Measurements from ENCODE around the gene ACOX3.

ACOX3 gene

DNA sequence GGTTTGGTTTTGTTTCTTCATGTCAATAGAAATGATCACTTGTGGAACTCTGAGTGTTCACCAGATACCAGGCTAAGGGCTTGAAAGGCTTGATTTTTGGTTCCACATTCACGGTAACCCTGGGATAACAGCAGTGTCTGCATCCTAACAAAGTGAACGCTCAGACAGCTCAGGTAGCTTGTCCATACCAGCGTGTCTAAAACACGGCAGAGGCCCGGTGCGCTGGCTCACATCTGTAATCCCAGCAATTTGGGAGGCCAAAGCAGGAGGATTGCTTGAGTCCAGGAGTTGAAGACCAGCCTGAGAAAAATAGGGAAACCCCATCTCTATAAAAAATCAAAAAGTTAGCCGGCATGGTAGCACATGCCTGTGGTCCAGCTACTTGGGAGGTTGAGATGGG lies 122.0 kb downstream of the ACOX3 start:
- Histone ChIP-seq H3K4me2 (ENCODE audit: low read depth, low read length, poor library complexity, severe bottlenecking) (no peak overlapping the region), H3K79me2 (ENCODE audit: insufficient read depth, low read length) (no peaks in the 10 kb centered on the region), H3K4me3 (ENCODE audit: low read length, poor library complexity, severe bottlenecking) (no peak overlapping the region), H3F3A (ENCODE audit: low read depth) (no peaks in the 10 kb centered on the region), H3K9ac (ENCODE audit: low read depth, low read length, poor library complexity, severe bottlenecking) (no peak overlapping the region), H3K36me3 (ENCODE audit: insufficient read depth, low read length) (no peaks in the 10 kb centered on the region), H2AFZ (ENCODE audit: low read length) (no peak overlapping the region), H3K9me3 (ENCODE audit: insufficient read depth, low read depth, low read length) (no peaks in the 10 kb centered on the region), H4K20me1 (ENCODE audit: insufficient read depth, low read length, poor library complexity, severe bottlenecking) (no peaks in the 10 kb centered on the region), H3K27me3 (ENCODE audit: insufficient read depth, low read length, poor library complexity, severe bottlenecking) (no peaks in the 10 kb centered on the region), H3K4me1 (ENCODE audit: insufficient read depth, low read length, poor library complexity, severe bottlenecking) (no peaks in the 10 kb centered on the region), H3K9me2 (replicated peaks; ENCODE audit: low read depth, low read length) (no peaks in the 10 kb centered on the region)
- TF ChIP-seq EZH2phosphoT487 (IDR thresholded peaks at IDR 0.05; ENCODE audit: borderline replicate concordance): no peak
- TF ChIP-seq, protein P1, sequence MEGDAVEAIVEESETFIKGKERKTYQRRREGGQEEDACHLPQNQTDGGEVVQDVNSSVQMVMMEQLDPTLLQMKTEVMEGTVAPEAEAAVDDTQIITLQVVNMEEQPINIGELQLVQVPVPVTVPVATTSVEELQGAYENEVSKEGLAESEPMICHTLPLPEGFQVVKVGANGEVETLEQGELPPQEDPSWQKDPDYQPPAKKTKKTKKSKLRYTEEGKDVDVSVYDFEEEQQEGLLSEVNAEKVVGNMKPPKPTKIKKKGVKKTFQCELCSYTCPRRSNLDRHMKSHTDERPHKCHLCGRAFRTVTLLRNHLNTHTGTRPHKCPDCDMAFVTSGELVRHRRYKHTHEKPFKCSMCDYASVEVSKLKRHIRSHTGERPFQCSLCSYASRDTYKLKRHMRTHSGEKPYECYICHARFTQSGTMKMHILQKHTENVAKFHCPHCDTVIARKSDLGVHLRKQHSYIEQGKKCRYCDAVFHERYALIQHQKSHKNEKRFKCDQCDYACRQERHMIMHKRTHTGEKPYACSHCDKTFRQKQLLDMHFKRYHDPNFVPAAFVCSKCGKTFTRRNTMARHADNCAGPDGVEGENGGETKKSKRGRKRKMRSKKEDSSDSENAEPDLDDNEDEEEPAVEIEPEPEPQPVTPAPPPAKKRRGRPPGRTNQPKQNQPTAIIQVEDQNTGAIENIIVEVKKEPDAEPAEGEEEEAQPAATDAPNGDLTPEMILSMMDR (conservative IDR thresholded peaks at IDR 0.05; ENCODE audit: low read length): no peak

- TF ChIP-seq, protein P1 (conservative IDR thresholded peaks at IDR 0.05; ENCODE audit: low read length): no peak
- TF ChIP-seq EZH2phosphoT487 (IDR thresholded peaks at IDR 0.05; ENCODE audit: borderline replicate concordance): no peak
- Histone ChIP-seq H3K27me3 (ENCODE audit: insufficient read depth, low read length, poor library complexity, severe bottlenecking) (no peaks in the 10 kb centered on the region), H2AFZ (ENCODE audit: low read length) (no peak overlapping the region), H3K36me3 (ENCODE audit: insufficient read depth, low read length) (no peaks in the 10 kb centered on the region), H3F3A (ENCODE audit: low read depth) (no peaks in the 10 kb centered on the region), H3K9me3 (ENCODE audit: insufficient read depth, low read depth, low read length) (no peaks in the 10 kb centered on the region), H3K9ac (ENCODE audit: low read depth, low read length, poor library complexity, severe bottlenecking) (no peak overlapping the region), H3K9me2 (replicated peaks; ENCODE audit: low read depth, low read length) (no peaks in the 10 kb centered on the region), H4K20me1 (ENCODE audit: insufficient read depth, low read length, poor library complexity, severe bottlenecking) (no peaks in the 10 kb centered on the region), H3K4me1 (ENCODE audit: insufficient read depth, low read length, poor library complexity, severe bottlenecking) (no peaks in the 10 kb centered on the region), H3K79me2 (ENCODE audit: insufficient read depth, low read length) (no peaks in the 10 kb centered on the region), H3K4me3 (ENCODE audit: low read length, poor library complexity, severe bottlenecking) (no peak overlapping the region), H3K4me2 (ENCODE audit: low read depth, low read length, poor library complexity, severe bottlenecking) (no peak overlapping the region)
Measured at GRCh38 chr4:8317474-8317873, 123.0 kb downstream of the ACOX3 start.

- Histone ChIP-seq H3K79me2 (ENCODE audit: insufficient read depth, low read length) (no peaks in the 10 kb centered on the region), H3K4me1 (ENCODE audit: insufficient read depth, low read length, poor library complexity, severe bottlenecking) (no peaks in the 10 kb centered on the region), H3K9me3 (ENCODE audit: insufficient read depth, low read depth, low read length) (no peaks in the 10 kb centered on the region; the same call in 1 of the 2 replicates), H3K27me3 (ENCODE audit: insufficient read depth, low read length, poor library complexity, severe bottlenecking) (no peaks in the 10 kb centered on the region), H3F3A (ENCODE audit: low read depth) (no peaks in the 10 kb centered on the region), H3K4me3 (ENCODE audit: low read length, poor library complexity, severe bottlenecking) (no peak overlapping the region), H3K9ac (ENCODE audit: low read depth, low read length, poor library complexity, severe bottlenecking) (no peak overlapping the region), H3K4me2 (ENCODE audit: low read depth, low read length, poor library complexity, severe bottlenecking) (no peak overlapping the region), H3K36me3 (ENCODE audit: insufficient read depth, low read length) (no peaks in the 10 kb centered on the region), H3K9me2 (replicated peaks; ENCODE audit: low read depth, low read length) (no peaks in the 10 kb centered on the region), H4K20me1 (ENCODE audit: insufficient read depth, low read length, poor library complexity, severe bottlenecking) (no peaks in the 10 kb centered on the region), H2AFZ (ENCODE audit: low read length) (no peak overlapping the region)
- TF ChIP-seq, protein P1 (conservative IDR thresholded peaks at IDR 0.05; ENCODE audit: low read length): no peak
- TF ChIP-seq EZH2phosphoT487 (IDR thresholded peaks at IDR 0.05; ENCODE audit: borderline replicate concordance): no peak
Measured at GRCh38 chr4:8316911-8317351, 123.6 kb downstream of the ACOX3 start.
